ENCODE data around the gene PPP6R1.

DNA sequence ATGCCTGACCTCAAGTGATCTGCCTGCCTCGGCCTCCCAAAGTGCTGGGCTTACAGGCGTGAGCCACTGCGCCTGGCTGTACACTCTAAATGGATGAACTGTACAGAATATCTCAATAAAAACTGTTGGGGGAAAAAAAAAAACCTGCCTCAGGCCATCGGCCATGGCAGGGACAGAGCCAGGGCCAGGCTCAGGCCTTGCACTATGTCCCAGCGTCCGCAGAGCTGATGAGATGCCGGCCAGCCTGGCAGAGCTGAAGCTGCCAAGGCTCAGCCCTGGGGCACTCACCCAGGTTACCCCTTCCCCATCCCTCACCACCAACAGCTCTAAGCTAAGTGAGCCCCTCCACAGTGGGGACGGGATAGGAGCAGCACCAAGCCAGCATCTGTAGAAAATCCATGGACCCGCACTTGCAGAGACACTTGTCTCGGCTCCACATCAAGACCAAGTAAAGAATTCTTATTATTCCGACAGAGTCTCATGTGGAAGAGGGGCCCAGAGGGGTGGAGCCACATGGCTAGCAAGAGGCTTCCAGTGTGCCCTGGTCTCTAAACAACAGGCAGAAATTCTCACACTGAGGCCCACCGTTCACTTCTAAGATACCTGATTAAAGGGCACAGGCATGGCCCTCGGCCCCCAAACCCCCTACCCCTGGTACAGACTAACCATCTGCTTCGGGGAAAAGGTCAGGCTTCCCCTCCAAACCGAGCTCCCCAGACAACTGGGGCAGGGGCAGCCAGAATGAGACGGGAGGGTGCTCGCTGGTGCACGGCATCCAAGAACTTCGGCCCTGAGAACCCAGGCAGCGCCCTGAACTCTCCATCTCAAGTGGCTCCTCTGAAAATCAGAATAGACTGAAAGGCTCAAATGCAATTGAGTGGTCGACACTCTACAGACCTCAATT lies 5.8 kb downstream of the PPP6R1 start:
- TF ChIP-seq, protein P1, sequence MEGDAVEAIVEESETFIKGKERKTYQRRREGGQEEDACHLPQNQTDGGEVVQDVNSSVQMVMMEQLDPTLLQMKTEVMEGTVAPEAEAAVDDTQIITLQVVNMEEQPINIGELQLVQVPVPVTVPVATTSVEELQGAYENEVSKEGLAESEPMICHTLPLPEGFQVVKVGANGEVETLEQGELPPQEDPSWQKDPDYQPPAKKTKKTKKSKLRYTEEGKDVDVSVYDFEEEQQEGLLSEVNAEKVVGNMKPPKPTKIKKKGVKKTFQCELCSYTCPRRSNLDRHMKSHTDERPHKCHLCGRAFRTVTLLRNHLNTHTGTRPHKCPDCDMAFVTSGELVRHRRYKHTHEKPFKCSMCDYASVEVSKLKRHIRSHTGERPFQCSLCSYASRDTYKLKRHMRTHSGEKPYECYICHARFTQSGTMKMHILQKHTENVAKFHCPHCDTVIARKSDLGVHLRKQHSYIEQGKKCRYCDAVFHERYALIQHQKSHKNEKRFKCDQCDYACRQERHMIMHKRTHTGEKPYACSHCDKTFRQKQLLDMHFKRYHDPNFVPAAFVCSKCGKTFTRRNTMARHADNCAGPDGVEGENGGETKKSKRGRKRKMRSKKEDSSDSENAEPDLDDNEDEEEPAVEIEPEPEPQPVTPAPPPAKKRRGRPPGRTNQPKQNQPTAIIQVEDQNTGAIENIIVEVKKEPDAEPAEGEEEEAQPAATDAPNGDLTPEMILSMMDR (IDR thresholded peaks at IDR 0.05 in 4 of 5, conservative IDR thresholded peaks at IDR 0.05 in 1 of 5) = no peak
- TF ChIP-seq POLR2A (IDR thresholded peaks at IDR 0.05) = no peak

All from gastrocnemius medialis (tissue), 4 donors.